NCI-H2196 (cell line): ENCODE results near the gene SNAI3.

Source experiments
- DNase-seq: peaks from one replicate; lab custom pipeline; 2025; ENCODE audit not compliant: unreplicated experiment; lab: John Stamatoyannopoulos, UW

The SNAI3 gene

GRCh38 chr16:88651989-88652761, 34.1 kb downstream of the SNAI3 start:
- no peak for DNase-seq

DNA sequence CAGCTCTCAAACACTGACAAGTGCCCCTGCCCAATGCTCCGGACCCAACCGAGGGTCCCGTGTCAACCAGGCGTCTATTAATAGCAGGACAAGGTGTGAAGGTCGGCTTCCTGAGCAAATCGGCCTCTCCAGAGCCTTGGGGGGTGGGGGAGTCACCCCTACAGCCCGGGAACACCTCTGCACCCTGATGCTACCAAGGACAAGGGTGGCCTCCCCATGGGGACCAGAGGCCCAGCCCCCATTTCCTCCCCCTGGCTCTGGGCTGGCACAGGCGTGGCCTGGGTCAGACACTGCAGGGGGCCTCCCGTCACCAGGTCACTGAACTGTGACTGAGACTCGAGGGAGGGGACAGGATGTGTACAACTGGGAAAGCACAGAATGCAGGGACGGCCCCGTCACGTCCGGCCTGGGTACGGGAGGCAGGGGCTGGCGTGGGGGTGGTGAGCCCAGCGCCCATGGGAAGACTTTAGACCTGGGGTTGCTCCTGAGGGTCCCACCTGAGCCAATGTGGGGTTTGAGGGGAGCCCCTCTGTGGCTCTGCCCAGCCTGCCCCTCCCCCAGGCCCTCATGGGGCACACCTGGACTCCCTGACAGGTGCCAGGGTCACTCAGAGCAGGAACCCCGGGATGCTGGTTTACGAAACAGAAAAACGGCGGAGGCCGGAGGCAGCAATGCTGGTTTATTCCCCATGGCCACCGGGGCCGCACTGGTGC, 34.9 kb downstream of the SNAI3 start:
- no peak for DNase-seq

- DNase-seq, result no peak
Observed at GRCh38 chr16:88650749-88651275, 35.5 kb downstream of the SNAI3 start, which contains the start of gene CYBA. Gene CYBA, minus strand, starts transcription at chr16:88651053. Its CDS starts 40 bp downstream, at chr16:88651013.

GRCh38 chr16:88649924-88650748, 36.2 kb downstream of the SNAI3 start:
- DNase-seq, result no peak

DNA sequence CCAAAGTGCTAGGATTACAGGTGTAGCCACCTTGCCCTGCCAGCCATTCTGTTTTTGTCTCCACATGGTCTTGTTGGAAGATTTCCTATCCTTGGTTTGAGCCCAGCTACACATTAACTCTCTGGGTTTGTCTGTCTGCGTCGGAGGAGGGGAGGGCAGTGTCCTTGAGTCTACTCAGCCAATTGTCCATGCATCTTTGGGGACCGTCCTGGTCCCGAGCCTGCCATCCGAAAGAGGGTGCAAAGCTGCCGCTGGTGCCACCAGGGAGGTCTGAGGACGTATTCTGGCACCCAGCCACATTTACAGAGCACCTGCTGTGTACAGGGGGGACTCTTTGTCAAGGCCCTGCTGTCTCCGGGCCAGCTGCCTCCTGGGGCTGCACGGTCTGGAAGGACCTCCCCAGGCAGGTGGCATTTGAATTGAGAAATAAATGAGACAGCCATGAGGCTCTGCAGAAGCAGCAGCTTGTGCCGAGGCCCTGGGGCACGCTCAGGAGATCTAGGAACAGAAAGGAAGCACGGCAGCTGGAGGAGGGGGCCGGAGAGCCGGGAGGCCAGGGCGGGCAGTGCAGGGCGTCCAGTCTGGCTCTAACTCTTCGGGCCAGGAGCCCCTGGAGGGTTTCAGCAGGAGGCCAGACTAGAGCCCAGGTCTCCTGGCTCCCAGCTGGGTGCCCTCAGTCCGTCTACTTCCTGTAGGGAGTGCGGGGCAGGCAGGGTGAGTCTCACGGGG, 36.9 kb downstream of the SNAI3 start:
- peak; percentile 48 for DNase-seq

DNA sequence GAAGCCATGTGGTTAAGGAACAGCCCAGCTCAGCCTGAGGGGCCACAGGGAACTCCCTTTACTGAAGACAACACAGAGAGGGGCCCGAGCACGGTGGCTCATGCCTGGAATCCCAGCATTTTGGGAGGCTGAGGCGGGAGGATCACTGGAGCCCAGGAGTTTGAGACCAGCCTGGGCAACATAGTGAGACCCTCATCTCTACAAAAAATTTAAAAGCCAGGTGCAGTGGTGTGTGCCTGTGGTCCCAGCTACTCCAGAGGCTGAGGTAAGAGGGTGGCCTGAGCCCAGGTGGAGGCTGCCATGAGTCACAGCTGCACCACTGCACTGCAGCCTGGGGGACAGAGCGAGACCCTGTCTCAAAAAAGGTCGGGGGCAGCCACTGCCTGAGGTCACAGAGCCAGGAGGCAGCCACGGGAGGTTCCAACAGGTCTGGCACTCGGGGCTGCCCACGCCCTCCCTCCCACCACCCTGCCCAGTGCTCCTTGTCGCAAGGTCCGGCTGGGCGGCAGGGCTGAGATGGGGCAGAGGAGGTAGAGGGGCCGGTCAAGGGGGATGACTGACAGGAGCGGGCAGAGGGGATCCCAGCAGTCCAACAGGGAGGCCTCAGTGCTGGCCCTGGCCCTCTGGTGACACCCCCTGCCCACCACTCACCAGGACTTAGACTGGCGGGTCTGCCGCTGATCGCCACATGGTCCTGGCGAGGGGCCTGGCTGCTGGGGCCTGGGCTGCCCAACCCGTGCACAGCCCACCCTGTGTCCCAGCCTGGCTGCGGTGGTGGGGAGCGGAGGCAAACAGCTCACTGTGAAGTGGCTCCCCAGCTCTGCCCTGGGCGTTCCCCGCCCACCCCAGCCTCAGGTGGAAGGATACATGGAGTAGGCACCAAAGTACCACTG, 38.9 kb downstream of the SNAI3 start:
- no peak for DNase-seq

- DNase-seq, result no peak
Observed at GRCh38 chr16:88646345-88647034, 39.8 kb downstream of the SNAI3 start.

GRCh38 chr16:88645941-88646340, 40.4 kb downstream of the SNAI3 start:
- no peak for DNase-seq

DNA sequence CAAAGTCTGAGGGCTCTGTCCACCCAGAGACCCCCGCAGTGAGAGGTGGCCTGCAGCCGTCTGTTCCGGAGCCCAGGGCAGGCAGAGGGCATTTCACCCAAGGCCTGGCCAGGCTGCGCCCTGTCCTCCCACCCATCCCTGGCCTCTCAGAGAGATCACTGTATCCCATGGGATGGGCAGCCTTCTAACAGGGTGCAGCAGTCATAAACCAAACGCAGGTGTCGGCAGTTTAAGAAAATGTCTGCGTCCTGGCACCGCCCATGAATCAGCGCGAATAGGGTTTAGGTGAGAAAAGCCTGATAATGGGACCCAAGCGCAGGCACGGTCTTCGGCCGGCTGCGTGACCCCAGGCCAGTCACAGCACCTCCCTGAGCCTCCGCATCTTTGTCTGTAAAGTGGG, 40.9 kb downstream of the SNAI3 start:
- DNase-seq, result no peak

- no peak for DNase-seq
Observed at GRCh38 chr16:88643644-88643932, 42.7 kb downstream of the SNAI3 start.

GRCh38 chr16:88642881-88643643, 43.2 kb downstream of the SNAI3 start:
- DNase-seq, result no peak

- no peak for DNase-seq
Observed at GRCh38 chr16:88640498-88641247, 45.6 kb downstream of the SNAI3 start.

DNA sequence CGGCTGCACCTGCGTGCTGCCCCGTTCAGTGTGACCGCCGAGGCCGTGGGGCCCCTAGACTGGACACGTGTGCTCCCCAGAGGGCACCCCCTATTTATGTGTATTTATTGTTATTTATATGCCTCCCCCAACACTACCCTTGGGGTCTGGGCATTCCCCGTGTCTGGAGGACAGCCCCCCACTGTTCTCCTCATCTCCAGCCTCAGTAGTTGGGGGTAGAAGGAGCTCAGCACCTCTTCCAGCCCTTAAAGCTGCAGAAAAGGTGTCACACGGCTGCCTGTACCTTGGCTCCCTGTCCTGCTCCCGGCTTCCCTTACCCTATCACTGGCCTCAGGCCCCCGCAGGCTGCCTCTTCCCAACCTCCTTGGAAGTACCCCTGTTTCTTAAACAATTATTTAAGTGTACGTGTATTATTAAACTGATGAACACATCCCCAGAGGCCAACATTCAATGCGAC, 46.2 kb downstream of the SNAI3 start:
- DNase-seq, result no peak

- no peak for DNase-seq
Observed at GRCh38 chr16:88639231-88640038, 46.9 kb downstream of the SNAI3 start.

DNA sequence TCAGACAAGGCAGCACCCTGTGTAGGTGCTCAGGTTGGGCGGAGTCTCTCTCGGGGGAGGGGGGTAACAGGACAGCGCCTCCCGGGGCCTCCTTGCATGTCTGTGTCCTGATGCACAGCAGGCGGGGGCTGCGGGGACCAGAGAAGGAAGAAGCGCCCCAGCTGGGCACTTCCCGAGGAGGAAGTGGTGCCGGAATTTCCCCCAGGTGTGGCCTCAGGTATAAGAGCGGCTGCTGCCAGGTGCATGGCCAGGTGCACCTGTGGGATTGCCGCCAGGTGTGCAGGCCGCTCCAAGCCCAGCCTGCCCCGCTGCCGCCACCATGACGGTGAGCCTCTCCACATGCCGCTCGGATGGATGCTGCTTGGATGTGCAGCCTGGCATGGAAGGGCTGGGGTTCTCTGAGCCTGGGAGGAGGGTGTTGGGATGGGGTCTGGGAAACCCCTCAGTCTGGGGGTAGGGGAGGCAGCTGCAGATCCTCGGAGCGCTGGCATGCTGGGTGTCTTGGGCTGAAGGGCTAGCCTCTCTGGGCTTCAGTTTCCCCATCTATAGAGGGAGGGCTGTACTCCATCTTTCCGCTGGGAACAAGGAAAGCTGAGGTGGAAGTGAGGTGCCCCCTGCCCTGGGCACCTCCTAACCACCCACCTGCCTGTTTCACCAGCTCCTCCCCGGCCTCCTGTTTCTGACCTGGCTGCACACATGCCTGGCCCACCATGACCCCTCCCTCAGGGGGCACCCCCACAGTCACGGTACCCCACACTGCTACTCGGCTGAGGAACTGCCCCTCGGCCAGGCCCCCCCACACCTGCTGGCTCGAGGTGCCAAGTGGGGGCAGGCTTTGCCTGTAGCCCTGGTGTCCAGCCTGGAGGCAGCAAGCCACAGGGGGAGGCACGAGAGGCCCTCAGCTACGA, 47.7 kb downstream of the SNAI3 start, which contains the start of gene IL17C:
Gene IL17C (plus strand): TSS at position 250 of the 908 bp plus-strand sequence. CDS start 70 bp downstream, at position 320.
- peak; percentile 34 for DNase-seq
